PC-9 (cell line): ENCODE results near the gene SPATA2. TPM values are rescaled to one million over a fixed set of nuclear protein-coding genes. Genes with fewer than 3 reads are reported as not detected.
"Not testable (repeated sequence)": the region's sequence is repeated elsewhere in the genome, so short reads cannot be mapped to it uniquely, and the experiment has no call there.

ENCODE experiments used
- BruUV-seq: library from RNA; stranded (reverse); fragments of 400-500 nt; replicated peaks from 2 replicates; lab custom pipeline; 2021; lab: Mats Ljungman, UMichigan
- CTCF ChIA-PET: fragments of 300-600 bp; sonication (Branson Sonifier 250); formaldehyde crosslinking; loops from one replicate; lab custom pipeline; 2022; ENCODE audit warnings: antibody characterized with exemption; lab: Charles Lee
- POLR2A ChIA-PET: fragments of 300-600 bp; sonication (Branson Sonifier 250); formaldehyde crosslinking; loops from one replicate; lab custom pipeline; 2022; ENCODE audit warnings: antibody characterized with exemption; ENCODE audit not compliant: unreplicated experiment; lab: Charles Lee
- DNase-seq, 2 experiments: peaks; one replicate each; pipeline versions ENCODE4 v3.0.0 to v3.0.0-alpha.2; 2015 to 2022; ENCODE audit warnings: mixed read lengths in 1 of 2
- H2AFZ ChIP-seq: fragments of 200-600 bp; sonication (generic); 2 replicates; pipeline ENCODE4 v1.8.1; 2017; ENCODE audit warnings: antibody characterized with exemption
- H3F3A ChIP-seq: fragments of 200-600 bp; sonication (generic); 2 replicates; pipeline ENCODE4 v1.8.1; 2017; ENCODE audit warnings: antibody characterized with exemption, mild to moderate bottlenecking, low read depth; ENCODE audit not compliant: insufficient read depth
- H3K27ac ChIP-seq: fragments of 200-600 bp; sonication (generic); 2 replicates; pipeline ENCODE4 v1.6.1; 2016; ENCODE audit warnings: mixed run types
- H3K27me3 ChIP-seq: fragments of 200-600 bp; sonication (generic); 2 replicates; pipeline ENCODE4 v1.6.1; 2016; ENCODE audit warnings: low read depth, mixed run types; ENCODE audit not compliant: insufficient read depth
- H3K36me3 ChIP-seq: fragments of 200-600 bp; sonication (generic); 2 replicates; pipeline ENCODE4 v1.6.1; 2016; ENCODE audit warnings: low read depth, mixed run types
- H3K4me1 ChIP-seq: fragments of 200-600 bp; sonication (generic); replicated peaks from 2 replicates; pipeline ENCODE4 v1.6.1; 2016; ENCODE audit warnings: mixed run types; ENCODE audit not compliant: insufficient read depth
- H3K4me2 ChIP-seq: fragments of 200-600 bp; sonication (generic); 2 replicates; pipeline ENCODE4 v1.6.1; 2017; ENCODE audit warnings: mixed run types
- H3K4me3 ChIP-seq: fragments of 200-600 bp; sonication (generic); 2 replicates; pipeline ENCODE4 v1.6.1; 2016; ENCODE audit warnings: mixed run types
- H3K79me2 ChIP-seq: fragments of 200-600 bp; sonication (generic); 2 replicates; pipeline ENCODE4 v1.6.1; 2017; ENCODE audit warnings: low read depth, mixed run types
- H3K9me2 ChIP-seq: fragments of 200-600 bp; sonication (generic); 2 replicates; pipeline ENCODE4 v1.8.1; 2017; ENCODE audit warnings: mild to moderate bottlenecking; ENCODE audit not compliant: insufficient read depth
- H3K9me3 ChIP-seq: fragments of 200-600 bp; sonication (generic); 2 replicates; pipeline ENCODE4 v1.8.1; 2016; ENCODE audit warnings: low read depth; ENCODE audit not compliant: insufficient read depth
- H4K20me1 ChIP-seq: fragments of 200-600 bp; sonication (generic); 2 replicates; pipeline ENCODE4 v1.8.1; 2017; ENCODE audit not compliant: insufficient read depth
- EZH2 ChIP-seq: fragments of 200-600 bp; sonication (generic); IDR thresholded peaks from 2 replicates; pipeline ENCODE4 v1.8.0; 2017; ENCODE audit warnings: antibody characterized with exemption, low read depth
- intact Hi-C: fragments of 100-400 bp; cut with micrococcal nuclease; formaldehyde crosslinking; loops from one replicate; pipeline ENCODE4 v1.10.0; 2022; ENCODE audit not compliant: unreplicated experiment
- total RNA-seq: library from RNA; stranded (reverse); gene quantifications from 2 replicates; pipeline ENCODE4 v1.2.3, GENCODE V29; 2021
- TF ChIP-seq, protein P1 (sequence below): fragments of 200-600 bp; sonication (generic); conservative IDR thresholded peaks from 2 replicates; pipeline ENCODE4 v1.6.1; 2017; ENCODE audit warnings: mixed run types, antibody characterized with exemption, mild to moderate bottlenecking, moderate library complexity

The SPATA2 gene
- total RNA-seq, 1 experiment from 2014 or later, result 10.9 TPM

DNA sequence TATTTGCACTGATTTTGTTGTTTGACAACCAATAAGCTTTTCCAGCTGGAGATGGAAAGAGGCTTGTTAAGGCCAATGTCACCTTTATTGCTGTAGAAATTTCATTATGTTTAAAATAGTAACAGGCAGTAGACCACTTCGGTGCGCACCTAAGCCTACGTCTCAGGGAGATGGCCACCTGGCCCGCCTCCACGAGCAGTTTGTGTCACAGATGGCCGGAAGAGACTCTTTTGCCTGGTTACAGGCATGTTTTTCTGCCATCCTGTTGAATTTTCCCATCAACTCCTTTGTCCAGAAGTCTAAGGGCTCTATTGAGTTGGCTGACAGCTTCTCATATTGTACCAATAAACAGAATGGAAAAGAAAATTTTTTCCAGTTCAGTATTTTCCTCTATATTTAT lies 51.7 kb downstream of the SPATA2 start:
- H3K9me2 ChIP-seq, result no peaks in the 10 kb centered on the region
- H3K36me3 ChIP-seq, result peaks cover 36% of the 10 kb centered on the region; the same call in 1 of the 2 replicates
- H3K27ac ChIP-seq, result no peak overlapping the region
- no peak overlapping the region for H2AFZ ChIP-seq
- DNase-seq, result no peak
- no peaks in the 10 kb centered on the region for H3K9me3 ChIP-seq
- intact Hi-C loops, result no loop called here
- no peak overlapping the region for H3K4me3 ChIP-seq
- H3K4me1 ChIP-seq, result peaks cover 27% of the 10 kb centered on the region
- H3F3A ChIP-seq, result peaks cover 26% of the 10 kb centered on the region
- no peak overlapping the region for H3K4me2 ChIP-seq
- no peaks in the 10 kb centered on the region for H3K27me3 ChIP-seq
- TF ChIP-seq, protein P1, sequence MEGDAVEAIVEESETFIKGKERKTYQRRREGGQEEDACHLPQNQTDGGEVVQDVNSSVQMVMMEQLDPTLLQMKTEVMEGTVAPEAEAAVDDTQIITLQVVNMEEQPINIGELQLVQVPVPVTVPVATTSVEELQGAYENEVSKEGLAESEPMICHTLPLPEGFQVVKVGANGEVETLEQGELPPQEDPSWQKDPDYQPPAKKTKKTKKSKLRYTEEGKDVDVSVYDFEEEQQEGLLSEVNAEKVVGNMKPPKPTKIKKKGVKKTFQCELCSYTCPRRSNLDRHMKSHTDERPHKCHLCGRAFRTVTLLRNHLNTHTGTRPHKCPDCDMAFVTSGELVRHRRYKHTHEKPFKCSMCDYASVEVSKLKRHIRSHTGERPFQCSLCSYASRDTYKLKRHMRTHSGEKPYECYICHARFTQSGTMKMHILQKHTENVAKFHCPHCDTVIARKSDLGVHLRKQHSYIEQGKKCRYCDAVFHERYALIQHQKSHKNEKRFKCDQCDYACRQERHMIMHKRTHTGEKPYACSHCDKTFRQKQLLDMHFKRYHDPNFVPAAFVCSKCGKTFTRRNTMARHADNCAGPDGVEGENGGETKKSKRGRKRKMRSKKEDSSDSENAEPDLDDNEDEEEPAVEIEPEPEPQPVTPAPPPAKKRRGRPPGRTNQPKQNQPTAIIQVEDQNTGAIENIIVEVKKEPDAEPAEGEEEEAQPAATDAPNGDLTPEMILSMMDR, result no peak
- no peak for TF ChIP-seq EZH2
- POLR2A ChIA-PET, result no interaction called here
- H3K79me2 ChIP-seq, result no peaks in the 10 kb centered on the region; the same call in 1 of the 2 replicates
- no peaks in the 10 kb centered on the region for H4K20me1 ChIP-seq
- BruUV-seq, result no TSS peak
- CTCF ChIA-PET, result interaction anchor here (0.6 kb wide), 1 partner anchor 428 kb away, joined by 3 read pairs; no protein-coding TSS in a partner anchor

DNA sequence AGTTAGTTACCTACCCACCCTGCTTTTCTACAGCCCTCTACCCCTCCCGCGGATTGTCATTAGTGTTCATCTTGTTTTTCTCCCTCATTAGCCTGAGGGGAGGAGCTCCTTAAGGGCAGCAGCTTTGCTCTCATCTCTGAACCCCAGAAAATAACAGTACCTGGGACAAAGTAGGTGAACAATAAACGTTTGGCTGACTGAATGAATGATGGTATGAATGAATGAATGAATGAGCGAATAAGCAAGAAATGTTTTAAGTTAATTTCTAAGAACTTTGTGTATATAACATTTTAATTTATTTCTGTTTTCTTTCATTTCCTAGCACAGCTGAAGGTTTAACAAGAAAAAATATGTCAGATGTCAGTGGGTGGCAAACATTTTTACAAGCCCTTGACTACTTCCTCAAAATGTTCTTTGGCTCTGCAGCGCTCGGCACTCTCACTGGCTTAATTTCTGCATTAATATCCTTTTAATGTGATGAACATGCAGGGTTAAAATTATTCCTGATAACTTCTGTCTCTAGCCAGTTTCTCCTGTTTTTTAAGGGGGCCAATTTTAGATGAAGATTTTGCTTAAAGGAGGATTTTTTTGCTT lies 52.6 kb downstream of the SPATA2 start:
- peaks cover 33% of the 10 kb centered on the region; the same call in 1 of the 2 replicates for H3K36me3 ChIP-seq
- H3K9me2 ChIP-seq, result no peaks in the 10 kb centered on the region
- H4K20me1 ChIP-seq, result no peaks in the 10 kb centered on the region
- H3K9me3 ChIP-seq, result no peaks in the 10 kb centered on the region
- H3F3A ChIP-seq, result peaks cover 36% of the 10 kb centered on the region
- no peaks in the 10 kb centered on the region for H3K27me3 ChIP-seq
- ChIA-PET CTCF (no interaction called here), POLR2A (no interaction called here)
- peaks cover 34% of the 10 kb centered on the region for H3K4me1 ChIP-seq
- no peak overlapping the region for H3K4me3 ChIP-seq
- no peak overlapping the region for H2AFZ ChIP-seq
- DNase-seq, result no peak
- no TSS peak for BruUV-seq
- TF ChIP-seq, protein P1, result no peak
- no peak for TF ChIP-seq EZH2
- no peak overlapping the region for H3K27ac ChIP-seq
- H3K4me2 ChIP-seq, result no peak overlapping the region
- H3K79me2 ChIP-seq, result no peaks in the 10 kb centered on the region; the same call in 1 of the 2 replicates
- intact Hi-C loops, result no loop called here

DNA sequence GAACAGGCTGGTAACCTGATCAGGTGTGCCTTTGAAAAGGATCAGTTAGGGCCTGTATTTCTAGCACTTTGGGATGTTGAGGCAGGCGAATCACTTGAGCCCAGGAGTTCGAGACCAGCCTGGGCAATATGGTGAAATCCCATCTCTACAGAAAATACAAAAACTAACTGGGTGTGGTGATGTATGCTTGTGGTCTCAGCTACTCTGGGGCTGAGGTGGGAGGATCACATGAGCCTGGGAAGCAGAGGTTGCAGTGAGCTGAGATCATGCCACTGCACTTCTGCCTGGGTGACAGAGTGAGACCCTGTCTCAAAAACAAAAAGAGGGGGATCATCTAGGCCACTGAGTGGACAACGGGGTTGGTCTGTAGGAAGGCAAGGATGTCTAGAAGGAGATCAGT lies 54.1 kb downstream of the SPATA2 start:
- H3K9me2 ChIP-seq, POLR2A ChIA-PET, H3K4me2 ChIP-seq, H2AFZ ChIP-seq, H3K4me3 ChIP-seq, CTCF ChIA-PET, DNase-seq, H4K20me1 ChIP-seq, H3K79me2 ChIP-seq, H3K9me3 ChIP-seq, intact Hi-C loops, BruUV-seq, H3K27me3 ChIP-seq: not testable (repeated sequence)
- peak overlapping the region; percentile 79; the same call in 1 of the 2 replicates for H3K27ac ChIP-seq
- peaks cover 34% of the 10 kb centered on the region for H3K4me1 ChIP-seq
- H3F3A ChIP-seq, result peaks cover 38% of the 10 kb centered on the region
- peaks cover 35% of the 10 kb centered on the region; the same call in 1 of the 2 replicates for H3K36me3 ChIP-seq
